HG02840 (cell line): ENCODE measurements around the gene AMZ2.
A peak's percentile ranks its signal among the peaks of the same experiment; 100 is the strongest.

ENCODE experiments used
- ATAC-seq: cut with Tn5 transposase; IDR thresholded peaks from one replicate; pipeline ENCODE4 v1.9.1; 2021; ENCODE audit warnings: mild to moderate bottlenecking, moderate library complexity, moderate number of reproducible peaks; ENCODE audit not compliant: unreplicated experiment, low FRiP score

AMZ2 gene

DNA sequence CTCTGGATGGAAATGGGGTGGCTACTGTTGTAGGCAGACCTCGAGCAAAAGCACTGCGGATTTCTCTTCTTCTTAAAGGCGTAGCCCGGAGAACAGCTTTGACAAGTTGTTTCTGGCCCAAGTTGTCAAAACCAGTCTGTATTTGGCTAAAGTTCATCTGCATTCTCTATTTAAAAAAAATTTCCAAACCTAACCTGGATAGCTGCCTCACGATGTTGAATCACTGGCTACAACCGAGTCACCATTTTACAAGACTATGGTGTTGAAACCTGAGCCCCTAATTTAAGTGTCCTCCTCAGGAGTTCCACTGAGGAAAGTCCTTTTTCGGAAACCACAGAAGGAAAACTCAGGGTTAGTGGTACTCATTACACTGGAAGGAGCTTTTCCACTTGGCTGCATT, 41.6 kb downstream of the AMZ2 start:
- no peak for ATAC-seq

DNA sequence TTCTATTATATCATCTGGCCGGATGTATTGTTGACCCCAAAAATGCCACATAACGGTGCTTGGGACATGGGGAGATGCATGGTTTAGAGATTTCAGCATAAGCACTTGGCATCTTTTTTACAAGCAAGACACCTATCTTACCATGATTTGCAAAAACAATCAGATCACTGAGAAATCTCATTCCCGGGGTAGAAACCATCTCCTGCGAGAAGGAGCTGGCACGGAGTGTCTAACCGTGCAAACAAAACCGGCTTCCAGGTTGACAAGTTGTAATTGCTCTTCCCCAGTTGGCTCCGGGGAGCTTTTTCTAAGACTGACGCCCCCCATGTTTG, 42.1 kb downstream of the AMZ2 start:
- ATAC-seq, result no peak

DNA sequence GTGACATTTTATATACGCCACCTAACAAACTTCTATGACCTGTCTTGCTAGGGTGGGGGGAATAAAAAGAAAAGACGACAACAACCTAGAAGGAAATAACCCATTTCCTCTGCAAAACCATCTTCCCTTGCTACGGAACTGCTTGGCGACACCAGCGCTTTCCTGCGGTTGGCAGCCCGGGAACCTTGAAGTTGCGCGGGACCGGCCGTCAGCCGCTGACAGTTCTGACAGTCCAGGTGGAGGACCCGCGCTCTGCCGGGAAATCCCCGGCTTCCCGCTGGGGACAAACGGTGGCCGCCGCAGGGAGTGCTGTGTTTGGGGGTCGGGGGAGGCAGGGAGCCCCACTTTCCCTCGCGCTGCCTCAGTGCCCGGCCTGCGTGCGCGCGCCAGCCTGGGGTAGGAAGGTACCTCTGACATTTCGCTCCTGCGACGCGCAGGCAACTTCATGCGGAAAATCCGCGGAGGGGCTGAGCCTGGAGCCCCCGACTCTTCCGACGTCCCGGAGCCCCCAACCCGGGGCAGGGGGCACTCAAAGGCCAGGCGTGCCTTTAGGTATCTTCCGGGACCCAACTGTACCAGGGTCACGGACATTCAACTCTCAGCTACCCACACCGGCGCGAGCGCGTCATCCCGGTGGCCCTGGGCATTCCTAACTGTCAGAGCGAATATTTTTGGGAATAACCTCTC, 42.6 kb downstream of the AMZ2 start:
- no peak for ATAC-seq

DNA sequence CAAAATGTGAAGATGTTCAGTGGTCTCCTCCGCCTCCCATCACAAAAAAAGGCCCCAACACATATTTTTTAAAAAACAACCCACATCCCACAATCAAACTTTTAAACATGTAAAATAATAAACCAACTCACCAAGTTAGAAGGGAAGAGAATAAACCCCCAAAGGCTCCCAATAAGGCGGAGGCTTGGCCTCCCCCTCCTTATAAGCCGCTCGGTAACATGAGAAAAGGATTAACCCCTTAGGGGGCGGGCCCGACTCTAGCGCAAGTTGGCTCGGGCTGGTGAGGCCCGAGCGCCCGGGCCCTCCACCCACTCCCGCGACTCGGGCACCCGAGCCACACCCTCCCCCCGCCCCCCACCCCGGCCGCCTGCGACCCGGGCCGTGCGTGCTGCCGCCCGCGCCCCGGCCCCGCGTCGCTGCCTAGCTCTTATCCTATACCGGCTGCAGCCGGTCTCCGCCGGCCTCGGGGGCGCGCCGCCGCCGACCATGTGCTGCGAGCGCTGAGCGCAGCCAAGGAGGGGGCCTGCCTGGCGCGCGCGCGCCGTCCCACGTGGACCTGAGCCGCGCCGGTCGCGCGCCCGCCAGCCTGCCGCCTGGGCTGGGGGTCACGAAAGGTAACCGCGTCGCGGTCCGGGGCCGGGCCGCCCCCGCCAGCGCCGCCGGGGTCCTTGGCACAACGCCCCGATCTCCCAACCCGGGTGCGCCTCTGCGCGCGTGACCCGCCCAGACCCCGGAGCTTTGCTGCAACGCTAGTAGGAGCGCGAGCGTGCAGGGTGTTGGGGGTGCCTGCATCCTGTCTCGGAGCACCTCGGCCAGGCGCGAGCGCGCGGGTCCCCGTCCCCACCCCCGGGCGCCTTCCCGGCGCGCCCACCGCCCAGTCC, 43.4 kb downstream of the AMZ2 start, which contains the start of the genes ARSG and SLC16A6:
Gene ARSG (plus strand): TSS at position 541 of the 881 bp plus-strand sequence. CDS start 15,999 bp downstream, outside the sequence.
Gene SLC16A6 (minus strand): TSS at position 173 of the 881 bp plus-strand sequence. CDS start 12,807 bp downstream, outside the sequence.
- ATAC-seq, result peak; percentile 46

DNA sequence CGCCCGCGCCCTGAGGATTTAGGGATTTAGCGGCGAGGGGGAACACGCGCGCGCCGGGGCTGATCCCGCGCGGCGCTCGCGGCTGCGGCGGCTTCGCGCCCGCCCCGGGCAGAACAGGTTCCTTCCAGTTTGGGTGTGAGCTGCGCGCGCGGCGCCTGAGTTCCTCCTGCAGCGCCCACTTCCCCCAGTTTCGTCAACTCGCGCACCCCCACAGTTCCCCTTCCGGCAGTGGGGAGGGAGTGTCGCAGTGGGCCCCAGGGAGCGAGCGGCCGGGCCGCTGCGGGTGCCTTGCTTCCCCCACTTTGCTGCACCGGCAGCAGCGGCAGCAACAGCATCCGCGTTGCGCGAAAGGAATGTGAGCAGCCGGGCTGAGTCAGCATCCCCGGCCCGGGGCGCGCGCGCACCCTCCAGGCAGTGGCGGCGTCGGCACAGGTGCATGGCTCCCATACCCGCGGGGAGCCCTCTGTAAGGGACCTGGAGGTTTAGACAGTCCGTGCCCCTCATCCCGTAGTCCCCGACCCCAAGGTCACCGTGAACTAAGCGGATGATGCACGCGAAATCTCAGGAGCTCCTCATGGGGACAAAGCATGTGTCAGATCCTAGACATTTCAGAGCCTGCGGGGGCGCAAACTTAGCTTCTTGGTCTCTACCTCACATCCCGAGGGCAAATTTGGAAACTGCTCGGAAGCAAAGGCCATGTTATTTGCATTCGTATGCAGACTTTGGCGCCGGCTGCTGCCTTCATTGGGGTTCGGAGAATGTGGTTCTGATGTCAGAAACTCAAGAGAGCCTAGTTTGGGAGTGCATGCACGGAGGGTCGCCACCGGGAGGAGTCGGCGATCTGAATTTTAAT, 44.2 kb downstream of the AMZ2 start:
- peak; percentile 53 for ATAC-seq

DNA sequence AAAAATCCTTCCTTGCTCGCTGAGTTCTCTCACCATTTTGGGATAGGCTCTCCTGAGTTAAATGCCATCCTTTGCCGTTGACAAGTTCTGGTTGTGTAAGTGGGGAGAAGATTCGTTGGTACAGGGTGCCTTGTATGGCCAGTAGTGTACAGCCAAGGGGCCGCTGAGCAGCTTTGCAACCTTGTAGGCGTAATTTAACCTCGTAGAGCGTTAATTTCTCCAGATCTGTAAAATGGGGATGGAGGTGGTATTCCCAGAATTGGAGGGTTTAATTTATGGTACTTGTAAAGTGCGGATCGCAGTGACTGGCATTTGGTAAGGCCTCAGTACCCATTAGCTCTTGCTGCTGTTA, 44.8 kb downstream of the AMZ2 start:
- no peak for ATAC-seq

DNA sequence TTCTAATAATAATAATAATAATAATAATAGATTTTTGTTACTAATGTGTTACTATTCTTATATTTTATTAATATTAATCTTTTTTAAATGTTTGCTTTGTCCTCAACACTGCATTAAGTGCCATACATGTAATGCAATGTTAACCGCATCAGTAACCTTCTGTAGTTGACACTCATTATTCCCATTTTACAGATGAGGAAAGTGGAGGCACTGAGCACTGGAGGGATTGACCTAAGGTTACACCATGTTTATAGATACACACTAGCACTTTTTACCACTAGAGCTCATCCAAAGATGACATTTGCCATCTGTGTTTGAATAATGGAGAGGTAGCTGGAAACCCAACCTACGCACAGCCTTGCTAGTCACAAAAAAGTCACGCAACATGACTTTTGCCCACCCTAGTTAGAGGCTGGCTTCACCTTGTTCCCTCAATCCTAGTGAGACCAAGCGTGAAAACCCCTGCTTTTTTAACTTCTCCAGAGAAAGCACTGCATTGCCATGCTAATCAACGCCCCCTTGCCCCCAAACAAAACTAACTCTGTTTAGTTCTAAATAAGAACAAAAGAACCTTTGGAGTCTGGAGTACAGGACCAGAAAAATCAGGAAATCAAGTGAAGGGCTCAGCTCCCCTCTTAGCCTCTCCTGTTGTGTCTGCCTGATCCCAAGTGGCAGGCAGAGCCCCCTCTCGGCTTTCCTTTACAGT, 45.8 kb downstream of the AMZ2 start:
- ATAC-seq, result no peak

DNA sequence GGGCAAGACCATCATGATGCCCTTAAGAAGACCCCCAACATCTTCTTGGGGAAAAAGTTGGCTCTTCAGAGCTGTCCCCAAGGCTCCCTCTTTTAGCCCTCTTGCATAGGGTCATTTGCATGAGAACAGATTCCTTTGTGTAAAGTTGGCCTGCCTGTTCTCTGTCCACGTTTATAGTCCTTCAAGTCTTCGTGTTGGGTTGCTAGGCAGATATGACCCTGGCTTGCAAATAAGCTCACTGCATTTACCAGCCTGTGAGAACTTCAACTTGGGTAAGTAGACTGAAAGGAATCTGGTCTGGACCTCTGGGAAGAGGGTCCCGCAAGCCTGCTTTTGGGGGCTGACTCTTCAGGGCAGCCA, 46.3 kb downstream of the AMZ2 start:
- ATAC-seq, result no peak

DNA sequence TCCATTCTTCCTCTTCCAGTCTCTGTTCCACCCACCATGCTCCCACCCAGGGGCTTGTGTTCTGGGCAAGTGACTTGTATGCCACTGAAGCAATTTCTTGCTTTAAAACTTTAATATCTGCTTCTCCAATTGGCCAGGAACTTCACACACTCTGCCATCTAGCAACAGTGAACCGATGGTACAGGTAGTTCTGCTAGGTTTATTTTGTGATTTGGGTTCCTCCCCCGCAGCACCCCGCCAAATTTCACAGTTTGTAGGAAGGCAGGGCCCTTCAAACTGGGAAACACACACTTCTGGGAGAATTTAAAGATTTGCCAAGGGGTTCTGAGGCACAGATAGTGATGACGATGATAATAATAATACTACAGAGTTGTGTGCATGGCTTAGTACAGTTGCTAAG, 46.8 kb downstream of the AMZ2 start:
- no peak for ATAC-seq

DNA sequence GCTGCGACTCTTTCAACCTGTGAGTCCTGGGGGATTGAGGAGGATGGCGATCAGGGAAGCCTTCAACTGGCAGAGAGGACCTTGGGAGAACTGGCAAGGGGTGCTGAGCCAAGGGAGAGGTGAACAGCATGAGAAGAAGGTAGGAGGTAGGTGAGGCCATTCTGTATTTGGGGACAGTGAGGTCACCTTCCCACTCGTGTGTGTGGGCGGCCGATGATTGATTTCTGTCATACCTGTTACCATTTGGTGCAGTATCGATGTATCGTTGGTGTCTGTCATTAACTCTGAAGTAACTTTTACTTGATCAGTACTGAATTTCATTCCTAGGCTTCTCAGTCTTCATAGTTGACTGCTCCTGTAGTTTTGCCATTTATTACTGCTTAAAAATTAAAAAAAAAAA, 47.2 kb downstream of the AMZ2 start:
- ATAC-seq, result no peak

DNA sequence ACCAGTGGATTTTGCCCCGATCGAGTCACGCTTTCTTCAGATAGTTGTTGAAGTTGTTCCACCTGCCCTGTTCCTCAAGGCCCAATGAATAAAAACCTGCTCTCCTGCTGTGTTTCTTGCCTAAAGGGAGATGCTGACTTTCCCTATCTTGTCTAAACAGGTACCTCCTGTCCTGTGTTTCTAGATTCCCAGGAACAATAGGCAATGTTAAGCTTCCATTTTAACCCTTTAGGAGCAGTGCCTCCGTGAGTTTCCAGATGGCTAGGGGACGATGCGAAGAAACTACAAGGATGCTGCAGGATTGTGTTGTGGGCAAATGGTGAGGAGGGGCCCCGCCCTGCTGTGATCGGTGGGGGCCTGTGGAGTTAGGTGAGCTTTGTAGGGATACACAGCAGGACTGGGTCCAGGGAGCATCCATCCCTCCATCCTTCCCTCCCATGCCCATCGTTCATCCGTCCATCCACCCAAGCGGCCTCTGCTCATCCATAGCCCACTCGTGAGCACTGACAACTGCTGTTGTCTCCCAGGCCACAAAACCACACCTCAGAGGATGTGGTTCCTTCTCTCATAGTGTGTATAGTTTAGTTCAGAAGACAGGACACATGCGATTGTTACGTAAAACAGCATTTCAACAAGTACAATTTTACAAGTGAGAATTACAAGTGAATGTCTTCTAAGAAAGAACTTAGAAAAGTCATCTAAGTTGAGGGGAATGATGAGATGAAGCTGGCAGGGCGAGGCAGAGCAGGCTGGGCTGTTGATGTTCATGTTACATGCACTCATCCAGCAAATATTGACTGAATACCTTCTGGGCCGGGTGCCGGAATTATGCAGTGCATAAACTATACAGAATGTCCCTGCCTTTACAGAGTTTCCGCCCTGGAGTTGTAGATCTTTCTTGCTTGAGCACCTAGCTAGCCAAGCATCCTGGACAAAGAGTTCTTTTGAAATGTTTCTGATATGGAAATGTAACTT, 48.7 kb downstream of the AMZ2 start:
- ATAC-seq, result no peak

DNA sequence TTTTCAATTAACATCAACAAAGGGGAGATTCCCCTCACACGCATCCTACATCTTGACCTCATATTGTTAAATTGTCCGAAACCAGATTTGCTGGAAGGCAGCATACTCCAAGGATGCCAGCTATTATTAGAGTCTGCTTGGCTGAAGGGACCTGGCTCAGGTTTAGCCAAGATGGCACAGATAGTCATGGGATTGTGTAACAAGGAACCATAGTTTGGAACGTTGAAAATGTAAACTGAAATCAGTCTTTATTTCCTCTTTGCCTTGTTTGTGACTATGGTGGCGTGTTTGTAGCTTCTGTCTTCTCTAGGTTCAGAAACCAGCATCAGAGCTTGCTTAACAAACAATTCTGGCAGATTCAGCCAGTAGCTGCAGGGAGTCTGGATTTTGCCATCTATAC, 49.4 kb downstream of the AMZ2 start:
- no peak for ATAC-seq

DNA sequence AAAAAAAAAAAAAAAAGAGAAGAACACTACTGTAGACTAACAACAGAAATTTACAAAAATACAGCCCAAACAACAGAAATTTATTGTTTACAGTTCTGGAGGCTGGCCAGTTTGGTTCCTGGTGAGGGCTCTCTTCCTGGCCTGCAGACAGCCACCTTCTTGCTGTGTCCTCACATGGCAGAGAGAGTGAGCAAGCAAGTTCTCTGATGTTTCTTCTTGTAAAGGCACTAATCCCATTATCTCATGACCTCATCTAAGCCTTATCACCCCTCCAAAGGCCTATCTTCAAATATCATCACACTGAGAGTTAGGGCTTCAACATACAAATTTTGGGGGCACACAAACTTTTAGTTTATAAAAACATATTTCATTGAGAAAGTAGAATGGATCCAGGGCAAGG, 50.8 kb downstream of the AMZ2 start:
- no peak for ATAC-seq

DNA sequence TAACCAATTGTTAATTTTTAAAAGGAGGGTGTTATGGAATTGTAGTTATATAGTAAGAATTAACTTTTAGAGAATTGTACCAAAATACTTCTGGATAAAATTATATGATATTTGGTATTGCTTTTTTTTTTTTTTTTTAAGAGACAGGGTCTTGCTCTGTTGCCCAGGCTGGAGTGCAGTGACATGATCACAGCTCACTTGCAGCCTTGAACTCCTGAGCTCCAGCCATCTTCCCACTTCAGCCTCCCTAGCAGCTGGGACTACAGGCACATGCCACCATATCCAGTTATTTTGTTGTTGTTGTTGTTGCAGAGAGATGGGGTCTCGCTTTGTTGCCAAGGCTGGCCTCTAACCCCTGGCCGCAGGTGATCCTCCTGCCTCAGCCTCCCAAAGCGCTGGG, 52.0 kb downstream of the AMZ2 start:
- ATAC-seq, result no peak

DNA sequence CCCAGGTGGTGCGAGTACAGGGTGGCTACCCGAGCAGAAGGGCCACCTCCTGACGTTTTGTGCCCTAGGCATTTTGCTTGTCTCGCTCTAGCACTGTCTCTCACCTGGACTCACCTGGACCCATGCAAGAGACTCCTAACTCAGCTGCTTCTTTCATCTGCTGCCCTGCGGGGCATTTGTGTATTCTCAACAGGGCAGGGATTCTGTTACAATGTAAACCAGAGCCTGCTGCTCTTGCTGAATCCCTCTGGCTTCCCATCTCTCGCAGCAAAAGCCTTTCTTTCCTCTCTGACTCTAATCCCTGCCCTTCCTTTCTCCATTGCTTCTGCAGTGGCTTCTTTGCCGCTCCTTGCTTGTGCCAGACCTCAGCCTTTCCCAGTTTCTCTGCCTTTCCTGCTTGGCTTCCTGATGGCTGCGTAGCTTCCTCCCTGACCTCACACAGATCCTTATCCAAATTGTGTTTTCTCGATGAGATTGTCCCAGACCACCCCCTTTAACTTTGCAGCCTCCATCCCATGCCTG, 53.7 kb downstream of the AMZ2 start:
- no peak for ATAC-seq

DNA sequence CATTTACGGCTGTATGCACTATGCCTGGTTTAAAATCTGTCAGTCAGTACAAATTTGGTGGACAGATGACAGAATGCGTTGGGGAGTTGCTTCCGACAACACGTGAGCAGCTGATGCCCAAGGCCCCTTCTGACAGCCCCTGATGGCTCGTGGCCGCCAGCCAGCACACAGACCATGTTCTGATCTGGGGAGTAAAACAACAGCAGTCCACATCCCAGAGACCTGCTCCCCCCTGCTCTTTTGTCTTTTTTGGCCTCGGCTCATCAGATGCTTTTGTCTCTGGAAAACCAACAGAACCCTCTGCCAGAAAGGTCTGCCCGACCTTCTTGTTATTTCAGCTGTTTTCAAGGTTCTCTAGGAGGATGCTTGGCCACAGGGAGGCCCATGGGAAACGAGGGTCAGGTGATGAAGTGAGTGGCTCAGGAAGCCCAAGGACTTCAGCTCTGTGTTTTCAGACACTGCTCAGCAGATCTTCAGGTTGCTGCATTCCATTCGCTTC, 54.3 kb downstream of the AMZ2 start:
- ATAC-seq, result no peak

DNA sequence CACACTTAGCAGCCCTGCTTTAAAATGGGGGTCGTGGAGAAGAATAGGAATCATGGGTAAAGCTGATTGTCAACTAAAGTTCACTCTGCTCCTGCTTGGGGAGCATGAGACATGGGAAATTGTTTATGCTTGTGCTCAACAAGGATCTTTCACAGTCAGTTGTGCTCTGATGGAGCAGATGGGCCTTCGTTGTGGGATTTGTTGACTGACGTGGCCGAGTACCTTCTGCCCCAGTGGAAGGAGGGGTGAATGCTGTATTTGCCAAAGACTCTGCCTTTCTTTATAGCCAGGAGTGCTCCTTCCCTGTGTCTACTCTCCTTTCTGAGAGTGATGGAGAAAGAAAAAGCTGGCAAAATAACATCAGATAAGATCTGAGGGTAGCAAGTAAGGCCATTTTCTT, 54.8 kb downstream of the AMZ2 start:
- ATAC-seq, result no peak

DNA sequence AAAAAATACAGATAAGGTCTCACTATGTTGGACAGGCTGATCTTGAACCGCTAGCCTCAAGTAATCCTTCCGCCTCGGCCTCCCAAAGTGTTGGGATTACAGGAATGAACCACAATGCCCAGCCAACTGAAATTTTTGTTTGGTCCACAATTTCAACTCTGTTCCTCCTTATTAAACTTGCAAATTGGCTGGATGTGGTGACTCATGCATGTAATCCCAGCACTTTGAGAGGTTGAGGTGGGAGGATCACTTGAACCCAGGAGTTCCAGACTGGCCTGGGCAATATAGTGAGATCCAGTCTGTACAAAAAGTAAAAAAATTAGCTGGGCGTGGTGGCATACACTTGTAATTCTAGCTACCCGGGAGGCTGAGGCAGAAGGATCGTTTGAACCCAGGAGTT, 56.9 kb downstream of the AMZ2 start:
- no peak for ATAC-seq

DNA sequence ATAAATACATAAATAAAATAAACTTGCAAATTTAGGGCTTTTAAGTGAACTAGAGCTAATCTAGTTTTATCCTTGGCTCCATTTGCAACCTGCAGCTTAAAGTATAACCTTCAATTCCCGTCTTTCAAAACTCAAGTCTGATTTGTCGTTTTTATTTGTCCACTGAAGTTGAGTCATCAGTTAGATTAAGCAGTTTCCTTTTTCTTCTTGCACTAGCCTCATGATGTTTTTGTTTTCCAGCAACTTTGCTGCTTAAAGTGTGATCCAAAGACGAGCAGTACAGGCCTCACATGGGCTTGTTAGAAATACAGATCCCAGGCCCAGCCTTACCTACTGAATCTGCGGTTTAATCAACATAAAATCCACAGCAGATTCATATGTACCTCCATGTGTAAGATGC, 57.3 kb downstream of the AMZ2 start:
- no peak for ATAC-seq
